Measurements from ENCODE around the gene PAGE4. TPM values are rescaled to one million over a fixed set of nuclear protein-coding genes. Genes with fewer than 3 reads are reported as not detected.

PAGE4 gene
- polyA plus RNA-seq, 1 of the 3 experiments (the other 2 are of a cell fraction), result not detected

- POLR2A ChIA-PET, result no interaction called here
- Histone ChIP-seq H3K4me2 (no peak overlapping the region), H3K27ac (ENCODE audit: low read depth in 2 of 2, low read length in 1 of 2) (no peak overlapping the region), H3K36me3 (replicated peaks in 1 of 2; ENCODE audit: control insufficient read depth in 1 of 2, insufficient read depth in 2 of 2, low read length in 1 of 2) (no peaks in the 10 kb centered on the region), H3K9me2 (no peaks in the 10 kb centered on the region), H3K9me3 (no peaks in the 10 kb centered on the region), H3K27me3 (ENCODE audit: insufficient read depth) (no peaks in the 10 kb centered on the region; the same call in 1 of the 2 replicates), H3K9ac (no peak overlapping the region), H3K4me3 (ENCODE audit: low read depth in 2 of 2, low read length in 1 of 2) (no peak overlapping the region), H3K4me1 (ENCODE audit: control insufficient read depth in 1 of 2, insufficient read depth in 2 of 2, low read depth in 1 of 2, low read length in 1 of 2) (no peaks in the 10 kb centered on the region), H3F3A (replicated peaks; ENCODE audit: insufficient read depth) (no peaks in the 10 kb centered on the region), H3K79me2 (ENCODE audit: insufficient read depth) (no peaks in the 10 kb centered on the region), H4K20me1 (ENCODE audit: insufficient read depth) (no peaks in the 10 kb centered on the region), H2AFZ (ENCODE audit: low read depth) (no peak overlapping the region)
- TF ChIP-seq RAD21 (IDR thresholded peaks at IDR 0.05; ENCODE audit: low read length) (no peak), EZH2phosphoT487 (IDR thresholded peaks at IDR 0.05; ENCODE audit: borderline replicate concordance, low read depth) (no peak), YY1 (IDR thresholded peaks at IDR 0.05; ENCODE audit: low read depth) (no peak), FOXJ3 (CRISPR knock-in tag; IDR thresholded peaks at IDR 0.05) (no peak)
- WGBS (ENCODE audit: low lambda C conversion rate), result 0% methylated on average over 1 of the region's 1 CpG
- CTCF ChIA-PET, result no interaction called here
- DNase-seq, result no peak
Observed at GRCh38 chrX:49809891-49810632, 19.0 kb upstream of the PAGE4 start.

GRCh38 chrX:49812177-49812576 is 16.9 kb upstream of the PAGE4 start:
- no peaks in the 10 kb centered on the region for H3F3A ChIP-seq (replicated peaks; ENCODE audit: insufficient read depth)
- H3K27me3 ChIP-seq (ENCODE audit: insufficient read depth), result no peaks in the 10 kb centered on the region; the same call in 1 of the 2 replicates
- TF ChIP-seq NRF1 (IDR thresholded peaks at IDR 0.05; ENCODE audit: low read depth, low read length), result no peak
- TF ChIP-seq IRF3 (IDR thresholded peaks at IDR 0.05; ENCODE audit: low read depth, low read length), result no peak
- no peak for TF ChIP-seq SIN3A (IDR thresholded peaks at IDR 0.05; ENCODE audit: borderline replicate concordance, low read depth, low read length)
- TF ChIP-seq USF2 (IDR thresholded peaks at IDR 0.05; ENCODE audit: borderline replicate concordance, low read depth, low read length), result no peak
- no peak for TF ChIP-seq RFX5 (IDR thresholded peaks at IDR 0.05; ENCODE audit: low read length)
- TF ChIP-seq RCOR1 (IDR thresholded peaks at IDR 0.05; ENCODE audit: low read length), result no peak
- no peak for TF ChIP-seq EP300 (IDR thresholded peaks at IDR 0.05; ENCODE audit: borderline replicate concordance in 1 of 2, low read depth in 1 of 2, low read length in 1 of 2)
- TF ChIP-seq, protein P1, sequence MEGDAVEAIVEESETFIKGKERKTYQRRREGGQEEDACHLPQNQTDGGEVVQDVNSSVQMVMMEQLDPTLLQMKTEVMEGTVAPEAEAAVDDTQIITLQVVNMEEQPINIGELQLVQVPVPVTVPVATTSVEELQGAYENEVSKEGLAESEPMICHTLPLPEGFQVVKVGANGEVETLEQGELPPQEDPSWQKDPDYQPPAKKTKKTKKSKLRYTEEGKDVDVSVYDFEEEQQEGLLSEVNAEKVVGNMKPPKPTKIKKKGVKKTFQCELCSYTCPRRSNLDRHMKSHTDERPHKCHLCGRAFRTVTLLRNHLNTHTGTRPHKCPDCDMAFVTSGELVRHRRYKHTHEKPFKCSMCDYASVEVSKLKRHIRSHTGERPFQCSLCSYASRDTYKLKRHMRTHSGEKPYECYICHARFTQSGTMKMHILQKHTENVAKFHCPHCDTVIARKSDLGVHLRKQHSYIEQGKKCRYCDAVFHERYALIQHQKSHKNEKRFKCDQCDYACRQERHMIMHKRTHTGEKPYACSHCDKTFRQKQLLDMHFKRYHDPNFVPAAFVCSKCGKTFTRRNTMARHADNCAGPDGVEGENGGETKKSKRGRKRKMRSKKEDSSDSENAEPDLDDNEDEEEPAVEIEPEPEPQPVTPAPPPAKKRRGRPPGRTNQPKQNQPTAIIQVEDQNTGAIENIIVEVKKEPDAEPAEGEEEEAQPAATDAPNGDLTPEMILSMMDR (IDR thresholded peaks at IDR 0.05), result no peak
- TF ChIP-seq ELF1 (IDR thresholded peaks at IDR 0.05), result no peak
- TF ChIP-seq USF1 (IDR thresholded peaks at IDR 0.05; ENCODE audit: borderline replicate concordance, low read depth), result no peak
- no peak for TF ChIP-seq JUND (IDR thresholded peaks at IDR 0.05)
- no peak for TF ChIP-seq GABPA (IDR thresholded peaks at IDR 0.05; ENCODE audit: low read depth)
- no peak for TF ChIP-seq REST (IDR thresholded peaks at IDR 0.05; ENCODE audit: low read depth, low read length)
- TF ChIP-seq FOXM1 (IDR thresholded peaks at IDR 0.05; ENCODE audit: low read depth), result no peak
- no peak for TF ChIP-seq FOSL2 (IDR thresholded peaks at IDR 0.05; ENCODE audit: borderline replicate concordance, low read depth)
- no peak for TF ChIP-seq EZH2phosphoT487 (IDR thresholded peaks at IDR 0.05; ENCODE audit: borderline replicate concordance, low read depth)
- TF ChIP-seq POLR2AphosphoS5 (IDR thresholded peaks at IDR 0.05; ENCODE audit: low read depth, low read length), result no peak
- no peaks in the 10 kb centered on the region for H3K9me3 ChIP-seq
- H4K20me1 ChIP-seq (ENCODE audit: insufficient read depth), result no peaks in the 10 kb centered on the region
- ChIA-PET POLR2A (no interaction called here), CTCF (interaction anchor here (0.9 kb wide), 1 partner anchor 28 kb away, joined by 4 read pairs; no protein-coding TSS in a partner anchor)
- no peak overlapping the region for H3K4me2 ChIP-seq
- no peak overlapping the region for H3K9ac ChIP-seq
- 25% methylated on average over 4 of the region's 4 CpGs for WGBS (ENCODE audit: low lambda C conversion rate)
- H3K4me3 ChIP-seq (ENCODE audit: low read depth in 2 of 2, low read length in 1 of 2), result no peak overlapping the region
- H2AFZ ChIP-seq (ENCODE audit: low read depth), result no peak overlapping the region
- no peak overlapping the region for H3K27ac ChIP-seq (ENCODE audit: low read depth in 2 of 2, low read length in 1 of 2)
- H3K4me1 ChIP-seq (ENCODE audit: control insufficient read depth in 1 of 2, insufficient read depth in 2 of 2, low read depth in 1 of 2, low read length in 1 of 2), result no peaks in the 10 kb centered on the region
- H3K36me3 ChIP-seq (replicated peaks in 1 of 2; ENCODE audit: control insufficient read depth in 1 of 2, insufficient read depth in 2 of 2, low read length in 1 of 2), result no peaks in the 10 kb centered on the region
- H3K79me2 ChIP-seq (ENCODE audit: insufficient read depth), result no peaks in the 10 kb centered on the region
- no peaks in the 10 kb centered on the region for H3K9me2 ChIP-seq
- DNase-seq, result no peak

Measured in SK-N-SH (cell line).